ENCODE measurements around the gene ABCC8. TPM values are rescaled to one million over a fixed set of nuclear protein-coding genes. Genes with fewer than 3 reads are reported as not detected.

ABCC8 gene
- total and polyA plus RNA-seq, 10 of the 15 experiments (the other 5 are each of a cell fraction or from before 2014, with no cell fraction given): not detected

GRCh38 chr11:17384002-17384511 lies 92.6 kb downstream of the ABCC8 start:
- ATAC-seq: peak; percentile 85
- in situ Hi-C loops (cut with MboI) (loop anchor here (10.0 kb wide), 1 partner anchor 121 kb away; no protein-coding TSS in a partner anchor), intact Hi-C loops (cut with micrococcal nuclease; ENCODE audit: unreplicated experiment) (loop anchor here (1.0 to 2.0 kb wide), 3 partner anchors 120 to 154 kb away; no protein-coding TSS in a partner anchor)
- Histone ChIP-seq H3K4me2 (ENCODE audit: control insufficient read depth, insufficient read depth) (no peak overlapping the region), H4K20me1 (ENCODE audit: control insufficient read depth, insufficient read depth) (no peaks in the 10 kb centered on the region), H3K9me3 (replicated peaks; ENCODE audit: control insufficient read depth, insufficient read depth, low read length) (no peaks in the 10 kb centered on the region; the same call in 2 of the 3 replicates), H3K9ac (ENCODE audit: control insufficient read depth, insufficient read depth, low read length) (no peak overlapping the region), H3K36me3 (ENCODE audit: control insufficient read depth in 2 of 2, insufficient read depth in 2 of 2, low read length in 1 of 2) (no peaks in the 10 kb centered on the region), H3K27ac (ENCODE audit: control insufficient read depth, insufficient read depth) (no peak overlapping the region), H3K27me3 (replicated peaks in 1 of 2; ENCODE audit: control insufficient read depth in 2 of 2, insufficient read depth in 2 of 2, low read length in 1 of 2) (peaks cover 2% of the 10 kb centered on the region in 2 experiments; a peak in 3 of 4 replicates), H3K4me1 (ENCODE audit: control insufficient read depth, insufficient read depth, low read length) (no peaks in the 10 kb centered on the region), H3K4me3 (no peak overlapping the region), H2AFZ (ENCODE audit: control insufficient read depth, low read depth, low read length) (no peak overlapping the region), H3K79me2 (ENCODE audit: control insufficient read depth, insufficient read depth, low read length) (no peaks in the 10 kb centered on the region)
- ChIA-PET RAD21 (ENCODE audit: unreplicated experiment) (interaction anchor here (0.7 to 2.5 kb wide), 7 partner anchors 34 to 564 kb away, joined by 3 to 20 read pairs (median 5); no protein-coding TSS in a partner anchor), SMC1A (ENCODE audit: uncharacterized antibody, unreplicated experiment) (interaction anchor here (0.8 to 4.1 kb wide), 10 partner anchors 23 to 439 kb away, joined by 3 to 22 read pairs (median 4); no protein-coding TSS in a partner anchor), CTCF (interaction anchor here (0.6 to 4.3 kb wide), 33 partner anchors 9 to 563 kb away, joined by 3 to 61 read pairs (median 4); no protein-coding TSS in a partner anchor), POLR2A (no interaction called here)
- BruUV-seq (replicated peaks): no TSS peak
- FAIRE-seq: peak; percentile 93
- 16% methylated on average over 6 of the region's 6 CpGs for WGBS (ENCODE audit: insufficient coverage, insufficient replicate concordance, low lambda C conversion rate, missing lambda C conversion rate)
- DNase-seq (ENCODE audit: low read depth, low spot score): no peak
- TF ChIP-seq RAD21 (IDR thresholded peaks at IDR 0.05; ENCODE audit: insufficient read depth, low read depth, low read length) (peak; percentile 89), ZBTB4 (CRISPR knock-in tag; IDR thresholded peaks at IDR 0.05) (no peak), HCFC1 (IDR thresholded peaks at IDR 0.05; ENCODE audit: low read length) (no peak), SUZ12 (IDR thresholded peaks at IDR 0.05; ENCODE audit: unreplicated experiment) (no peak), E2F4 (IDR thresholded peaks at IDR 0.05; ENCODE audit: low read depth, low read length) (no peak), FOS (IDR thresholded peaks at IDR 0.05; ENCODE audit: borderline replicate concordance, extremely low read depth, insufficient read length) (no peak), RAD51 (IDR thresholded peaks at IDR 0.05) (no peak), CEBPZ (IDR thresholded peaks at IDR 0.05; ENCODE audit: low read depth, low read length) (no peak), NRF1 (conservative IDR thresholded peaks at IDR 0.05; ENCODE audit: low read depth, low read length) (no peak), PAX8 (IDR thresholded peaks at IDR 0.05) (no peak), DPF2 (IDR thresholded peaks at IDR 0.05) (no peak), CTCF (IDR thresholded peaks at IDR 0.05 in 2 of 3, conservative IDR thresholded peaks at IDR 0.05 in 1 of 3; ENCODE audit: control insufficient read depth in 2 of 3, extremely low read depth in 1 of 3, insufficient read depth in 1 of 3, low read depth in 3 of 3, low read length in 3 of 3) (peak; percentile 82 to 90 (median 86))
